ENCODE results near the gene ILKAP. TPM values are rescaled to one million over a fixed set of nuclear protein-coding genes. Genes with fewer than 3 reads are reported as not detected.

The ILKAP gene
- total RNA-seq, 1 donor from 2014 or later = 25.0 TPM

- no peaks in the 10 kb centered on the region for H3K36me3 ChIP-seq (ENCODE audit: control insufficient read depth, insufficient read depth, low read length)
- no peak overlapping the region for H3K4me3 ChIP-seq (ENCODE audit: low read depth, low read length)
- peaks cover 2% of the 10 kb centered on the region for H3K27me3 ChIP-seq (ENCODE audit: control insufficient read depth, insufficient read depth, low read length)
- FAIRE-seq = no peak
- TF ChIP-seq CTCF (IDR thresholded peaks at IDR 0.05; ENCODE audit: insufficient read depth, low read length, severe bottlenecking) = no peak
- no peak for DNase-seq (ENCODE audit: low read depth)
Observed at GRCh38 chr2:238131761-238132462, 71.6 kb downstream of the ILKAP start.

GRCh38 chr2:238130696-238131628 lies 72.5 kb downstream of the ILKAP start:
- Histone ChIP-seq H3K36me3 (ENCODE audit: control insufficient read depth, insufficient read depth, low read length) (no peaks in the 10 kb centered on the region), H3K27me3 (ENCODE audit: control insufficient read depth, insufficient read depth, low read length) (peaks cover 2% of the 10 kb centered on the region), H3K4me3 (ENCODE audit: low read depth, low read length) (no peak overlapping the region)
- TF ChIP-seq CTCF (IDR thresholded peaks at IDR 0.05; ENCODE audit: insufficient read depth, low read length, severe bottlenecking) = no peak
- DNase-seq (ENCODE audit: low read depth) (no peak), FAIRE-seq (no peak)

- no peaks in the 10 kb centered on the region for H3K36me3 ChIP-seq (ENCODE audit: control insufficient read depth, insufficient read depth, low read length)
- H3K27me3 ChIP-seq (ENCODE audit: control insufficient read depth, insufficient read depth, low read length) = peaks cover 2% of the 10 kb centered on the region
- no peak for TF ChIP-seq CTCF (IDR thresholded peaks at IDR 0.05; ENCODE audit: insufficient read depth, low read length, severe bottlenecking)
- FAIRE-seq (no peak), DNase-seq (ENCODE audit: low read depth) (no peak)
- H3K4me3 ChIP-seq (ENCODE audit: low read depth, low read length) = no peak overlapping the region
Observed at GRCh38 chr2:238130111-238130695, 73.3 kb downstream of the ILKAP start.

GRCh38 chr2:238129166-238130010 lies 74.1 kb downstream of the ILKAP start:
- no peaks in the 10 kb centered on the region for H3K36me3 ChIP-seq (ENCODE audit: control insufficient read depth, insufficient read depth, low read length)
- no peak overlapping the region for H3K4me3 ChIP-seq (ENCODE audit: low read depth, low read length)
- H3K27me3 ChIP-seq (ENCODE audit: control insufficient read depth, insufficient read depth, low read length) = peaks cover 2% of the 10 kb centered on the region
- DNase-seq (ENCODE audit: low read depth) (no peak), FAIRE-seq (no peak)
- no peak for TF ChIP-seq CTCF (IDR thresholded peaks at IDR 0.05; ENCODE audit: insufficient read depth, low read length, severe bottlenecking)

- FAIRE-seq = no peak
- Histone ChIP-seq H3K27me3 (ENCODE audit: control insufficient read depth, insufficient read depth, low read length) (peaks cover 2% of the 10 kb centered on the region), H3K36me3 (ENCODE audit: control insufficient read depth, insufficient read depth, low read length) (no peaks in the 10 kb centered on the region), H3K4me3 (ENCODE audit: low read depth, low read length) (no peak overlapping the region)
- no peak for DNase-seq (ENCODE audit: low read depth)
- no peak for TF ChIP-seq CTCF (IDR thresholded peaks at IDR 0.05; ENCODE audit: insufficient read depth, low read length, severe bottlenecking)
Observed at GRCh38 chr2:238128534-238129001, 74.9 kb downstream of the ILKAP start.
